GM23248 (cell line): Measurements from ENCODE around the gene ATXN3.

Source experiments
- EZH2 ChIP-seq: fragments of 200-600 bp; sonication (generic); IDR thresholded peaks from 2 replicates; pipeline ENCODE4 v1.6.1; 2018; ENCODE audit warnings: antibody characterized with exemption, mild to moderate bottlenecking; ENCODE audit not compliant: insufficient read depth, poor library complexity, severe bottlenecking
- EZH2phosphoT487 ChIP-seq: fragments of 200-600 bp; sonication (generic); IDR thresholded peaks from 2 replicates; pipeline ENCODE4 v1.6.1; 2018; ENCODE audit warnings: antibody characterized with exemption, moderate library complexity, mild to moderate bottlenecking, low read depth; ENCODE audit not compliant: insufficient read depth

GRCh38 chr14:92106143-92106926 lies at the start of gene ATXN3:
- TF ChIP-seq EZH2 = no peak
- no peak for TF ChIP-seq EZH2phosphoT487
